ENCODE results near the gene FGFRL1. TPM values are rescaled to one million over a fixed set of nuclear protein-coding genes. Genes with fewer than 3 reads are reported as not detected.

The FGFRL1 gene
- total RNA-seq, 1 donor from 2014 or later = 58.8 TPM

GRCh38 chr4:1026115-1026514, 14.7 kb downstream of the FGFRL1 start:
- DNase-seq (ENCODE audit: low read depth, low spot score) = no peak

GRCh38 chr4:1027219-1027914, 15.9 kb downstream of the FGFRL1 start:
- DNase-seq (ENCODE audit: low read depth, low spot score) = no peak
- peaks cover 12% of the 10 kb centered on the region for H3K36me3 Mint-ChIP-seq (ENCODE audit: low read depth)
- peak overlapping the region; percentile 35 for H3K27ac Mint-ChIP-seq (ENCODE audit: unreplicated experiment)
- H3K27me3 Mint-ChIP-seq (ENCODE audit: low read depth) = no peaks in the 10 kb centered on the region
- no peak overlapping the region for H3K4me3 Mint-ChIP-seq
- H3K9me3 Mint-ChIP-seq = no peaks in the 10 kb centered on the region
- peaks cover 13% of the 10 kb centered on the region for H3K4me1 Mint-ChIP-seq
- no peak for TF ChIP-seq CTCF (conservative IDR thresholded peaks at IDR 0.05)

More at GRCh38 chr4:1026115-1026514, 14.7 kb downstream of the FGFRL1 start:
- no peaks in the 10 kb centered on the region for H3K9me3 Mint-ChIP-seq
- no peak for TF ChIP-seq CTCF (conservative IDR thresholded peaks at IDR 0.05)
- H3K36me3 Mint-ChIP-seq (ENCODE audit: low read depth) = peaks cover 12% of the 10 kb centered on the region
- H3K27me3 Mint-ChIP-seq (ENCODE audit: low read depth) = no peaks in the 10 kb centered on the region
- no peak overlapping the region for H3K27ac Mint-ChIP-seq (ENCODE audit: unreplicated experiment)
- no peak overlapping the region for H3K4me3 Mint-ChIP-seq
- H3K4me1 Mint-ChIP-seq = peaks cover 13% of the 10 kb centered on the region

GRCh38 chr4:1027915-1028238, 16.5 kb downstream of the FGFRL1 start:
- H3K9me3 Mint-ChIP-seq = no peaks in the 10 kb centered on the region
- no peak overlapping the region for H3K4me3 Mint-ChIP-seq
- TF ChIP-seq CTCF (conservative IDR thresholded peaks at IDR 0.05) = no peak
- H3K36me3 Mint-ChIP-seq (ENCODE audit: low read depth) = peaks cover 12% of the 10 kb centered on the region
- H3K27ac Mint-ChIP-seq (ENCODE audit: unreplicated experiment) = peak overlapping the region; percentile 35
- peaks cover 13% of the 10 kb centered on the region for H3K4me1 Mint-ChIP-seq
- DNase-seq (ENCODE audit: low read depth, low spot score) = no peak
- H3K27me3 Mint-ChIP-seq (ENCODE audit: low read depth) = no peaks in the 10 kb centered on the region

DNA sequence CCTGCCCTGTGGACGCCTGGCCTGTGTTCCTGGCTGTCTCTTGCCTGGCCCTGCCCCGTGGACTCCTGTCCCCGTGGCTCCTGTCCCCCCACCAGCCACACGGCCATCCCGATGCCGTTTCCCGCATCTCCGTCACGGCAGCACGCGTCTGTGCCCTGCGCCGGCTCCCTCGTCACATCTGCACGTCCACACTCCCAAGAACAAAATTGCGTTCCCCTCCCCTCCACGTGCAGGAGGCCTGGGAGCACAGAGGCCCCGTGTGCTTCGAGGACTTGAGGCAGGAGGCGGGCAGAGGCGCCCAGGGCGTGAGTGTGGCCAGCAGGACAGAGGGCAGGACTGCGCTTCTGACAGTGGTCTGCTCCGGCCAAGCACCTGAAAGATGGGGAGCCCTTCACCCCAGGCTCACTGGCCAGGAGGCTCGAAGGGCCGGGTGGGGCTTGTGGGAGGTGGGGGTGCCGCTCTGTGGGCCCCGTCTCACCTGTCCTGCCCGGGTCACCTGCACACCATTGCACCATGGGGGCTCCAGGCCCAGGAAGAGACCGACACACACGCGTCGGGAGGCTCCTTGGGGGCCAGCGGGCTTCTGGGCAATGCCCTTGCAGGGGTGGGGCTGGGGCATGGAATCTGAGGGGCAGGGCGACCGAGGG, 17.3 kb downstream of the FGFRL1 start:
- no peak overlapping the region for H3K27ac Mint-ChIP-seq (ENCODE audit: unreplicated experiment)
- no peak for DNase-seq (ENCODE audit: low read depth, low spot score)
- H3K27me3 Mint-ChIP-seq (ENCODE audit: low read depth) = no peaks in the 10 kb centered on the region
- H3K9me3 Mint-ChIP-seq = no peaks in the 10 kb centered on the region
- H3K4me1 Mint-ChIP-seq = peaks cover 13% of the 10 kb centered on the region
- H3K4me3 Mint-ChIP-seq = no peak overlapping the region
- no peak for TF ChIP-seq CTCF (conservative IDR thresholded peaks at IDR 0.05)
- H3K36me3 Mint-ChIP-seq (ENCODE audit: low read depth) = peaks cover 12% of the 10 kb centered on the region

GRCh38 chr4:1029529-1029928, 18.1 kb downstream of the FGFRL1 start:
- Mint-ChIP-seq H3K27me3 (ENCODE audit: low read depth) (no peaks in the 10 kb centered on the region), H3K9me3 (no peaks in the 10 kb centered on the region), H3K27ac (ENCODE audit: unreplicated experiment) (no peak overlapping the region), H3K36me3 (ENCODE audit: low read depth) (peaks cover 12% of the 10 kb centered on the region), H3K4me1 (peaks cover 13% of the 10 kb centered on the region), H3K4me3 (no peak overlapping the region)
- no peak for TF ChIP-seq CTCF (conservative IDR thresholded peaks at IDR 0.05)
- no peak for DNase-seq (ENCODE audit: low read depth, low spot score)

All from neural crest cell (in vitro differentiated cells).